T-cell (primary cell): ENCODE data around the gene E4F1. TPM values are rescaled to one million over a fixed set of nuclear protein-coding genes. Genes with fewer than 3 reads are reported as not detected.

Source experiments
- ATAC-seq, 4 experiments: fragments of 200-7000 bp in 3 of 4; fragments of 150-1000 bp in 1 of 4; cut with Tn5 transposase; replicated peaks in 1 of 4; 1 replicate in 3 of 4; 2 replicates in 1 of 4; pipeline ENCODE4 v1.10.0; 2021; ENCODE audit warnings: moderate library complexity in 3 of 4, mild to moderate bottlenecking in 2 of 4, moderate number of reproducible peaks in 1 of 4
- CTCF ChIA-PET, 2 donors: fragments of 300-600 bp; sonication (Branson Sonifier 250); formaldehyde crosslinking; loops; one replicate each; lab custom pipeline; 2022; ENCODE audit warnings: antibody characterized with exemption in 2 of 2; lab: Charles Lee
- POLR2A ChIA-PET, 2 donors: fragments of 300-600 bp; sonication (Branson Sonifier 250); formaldehyde crosslinking; loops; one replicate each; lab custom pipeline; 2022; ENCODE audit warnings: antibody characterized with exemption in 2 of 2; lab: Charles Lee
- DNase-seq, 35 experiments: peaks; one replicate each; pipeline versions ENCODE4 v3.0.0 to v3.0.0-alpha.2; 2013 to 2023
- H3K27ac ChIP-seq: one replicate; pipeline ENCODE4 v1.5.1; 2013; ENCODE audit warnings: low read length
- H3K27me3 ChIP-seq, 2 experiments: replicated peaks in 1 of 2; 1 replicate in 1 of 2; 2 replicates in 1 of 2; pipeline versions ENCODE4 v1.6.1 to v1.7.0; 2013; ENCODE audit warnings: low read length in 1 of 2, mixed read lengths in 1 of 2; ENCODE audit not compliant: control insufficient read depth in 2 of 2, insufficient read depth in 2 of 2; ENCODE audit errors: extremely low read depth in 1 of 2
- H3K36me3 ChIP-seq, 2 donors: 1 replicate in 1 of 2; 2 replicates in 1 of 2; pipeline versions ENCODE4 v1.6.1 to v1.7.0; 2013; ENCODE audit warnings: low read length in 1 of 2; ENCODE audit not compliant: control insufficient read depth in 2 of 2, insufficient read depth in 1 of 2; ENCODE audit errors: extremely low read depth in 1 of 2
- H3K4me1 ChIP-seq, 2 experiments: 1 replicate in 1 of 2; 2 replicates in 1 of 2; pipeline versions ENCODE4 v1.6.1 to v1.7.0; 2013; ENCODE audit warnings: low read length in 2 of 2, mixed read lengths in 1 of 2; ENCODE audit not compliant: insufficient read depth in 2 of 2, control insufficient read depth in 1 of 2; ENCODE audit errors: extremely low read depth in 1 of 2
- H3K4me3 ChIP-seq, 2 donors: 1 replicate in 1 of 2; 2 replicates in 1 of 2; pipeline versions ENCODE4 v1.5.1 to v1.7.0; 2013; ENCODE audit warnings: mild to moderate bottlenecking in 2 of 2, low read length in 1 of 2, moderate library complexity in 1 of 2; ENCODE audit not compliant: control insufficient read depth in 1 of 2; ENCODE audit errors: extremely low read depth in 1 of 2
- H3K9me3 ChIP-seq: 2 replicates; pipeline ENCODE4 v1.7.0; 2013
- H3K27ac Mint-ChIP-seq, 2 donors: one replicate each; pipeline ENCODE4 v1.8.0; 2020 to 2021; ENCODE audit warnings: mild to moderate bottlenecking in 2 of 2, mixed read lengths in 2 of 2
- H3K27me3 Mint-ChIP-seq, 2 donors: one replicate each; pipeline ENCODE4 v1.8.0; 2021 to 2022; ENCODE audit warnings: mixed read lengths in 2 of 2
- H3K36me3 Mint-ChIP-seq: one replicate; pipeline ENCODE4 v1.8.0; 2021; ENCODE audit warnings: mixed read lengths
- H3K4me1 Mint-ChIP-seq, 3 donors: one replicate each; pipeline ENCODE4 v1.8.0; 2020 to 2022; ENCODE audit warnings: mixed read lengths in 3 of 3, mild to moderate bottlenecking in 1 of 3
- H3K4me3 Mint-ChIP-seq, 3 donors: one replicate each; pipeline ENCODE4 v1.8.0; 2020 to 2022; ENCODE audit warnings: mild to moderate bottlenecking in 3 of 3, mixed read lengths in 3 of 3, moderate library complexity in 3 of 3
- H3K9me3 Mint-ChIP-seq, 3 donors: one replicate each; pipeline ENCODE4 v1.8.0; 2020 to 2022; ENCODE audit warnings: mixed read lengths in 3 of 3
- WGBS: methylation state at CpG from one replicate; pipeline ENCODE4 v1.1.5; 2013; ENCODE audit warnings: missing lambda C conversion rate; ENCODE audit not compliant: insufficient coverage; 5-methylcytosine and 5-hydroxymethylcytosine counted together
- total RNA-seq, 35 experiments: library from RNA in 6 of 35; stranded (reverse) in 6 of 35; fragments of 120-200 nt in 1 of 35; gene quantifications; one replicate each; pipeline versions ENCODE4 v1.2.1 to v1.2.4 and lab custom pipeline; 2013 to 2026

E4F1 gene
- total RNA-seq, 5 donors from 2014 or later (not counting 1 experiment from before 2014, with no cell fraction given): 32.8 to 52.0 (median 47.0) TPM

GRCh38 chr16:2280981-2281542 lies 57.7 kb downstream of the E4F1 start:
- Mint-ChIP-seq H3K27ac (no peak overlapping the region), H3K36me3 (peaks cover 8% of the 10 kb centered on the region), H3K9me3 (no peaks in the 10 kb centered on the region), H3K27me3 (no peaks in the 10 kb centered on the region), H3K4me1 (no peaks in the 10 kb centered on the region), H3K4me3 (no peak overlapping the region)
- DNase-seq (no peak), ATAC-seq (no peak)
- no peaks in the 10 kb centered on the region for H3K4me1 ChIP-seq
- ChIA-PET CTCF (interaction anchor here in 1 of 2 donors (0.6 kb wide), 1 partner anchor 49 kb away, joined by 7 read pairs; no protein-coding TSS in a partner anchor), POLR2A (interaction anchor here in 1 of 2 donors (0.6 kb wide), 1 partner anchor 24 kb away, joined by 3 read pairs; no protein-coding TSS in a partner anchor)
- no peaks in the 10 kb centered on the region for H3K27me3 ChIP-seq
- WGBS: 92% methylated on average over 23 of the region's 24 CpGs
- no peaks in the 10 kb centered on the region for H3K9me3 ChIP-seq
- no peaks in the 10 kb centered on the region for H3K36me3 ChIP-seq
- no peak overlapping the region for H3K4me3 ChIP-seq
- H3K27ac ChIP-seq: no peak overlapping the region

- H3K36me3 Mint-ChIP-seq: peaks cover 8% of the 10 kb centered on the region
- no peaks in the 10 kb centered on the region for H3K27me3 Mint-ChIP-seq
- H3K27ac ChIP-seq: no peak overlapping the region
- no peaks in the 10 kb centered on the region for H3K4me1 ChIP-seq
- H3K27ac Mint-ChIP-seq: no peak overlapping the region
- CTCF ChIA-PET: no interaction called here
- no peaks in the 10 kb centered on the region for H3K27me3 ChIP-seq
- no peaks in the 10 kb centered on the region for H3K36me3 ChIP-seq
- WGBS: no CpG with 5 or more reads among the region's 5 CpGs
- no peaks in the 10 kb centered on the region for H3K4me1 Mint-ChIP-seq
- H3K4me3 Mint-ChIP-seq: no peak overlapping the region
- DNase-seq (no peak), ATAC-seq (no peak)
- H3K9me3 Mint-ChIP-seq: no peaks in the 10 kb centered on the region
- POLR2A ChIA-PET: no interaction called here
- H3K9me3 ChIP-seq: no peaks in the 10 kb centered on the region
- no peak overlapping the region for H3K4me3 ChIP-seq
These were observed 58.9 kb downstream of the E4F1 start for GRCh38 chr16:2282262-2282661.

- no peak for ATAC-seq
- no peaks in the 10 kb centered on the region for H3K27me3 Mint-ChIP-seq
- H3K27ac Mint-ChIP-seq: no peak overlapping the region
- H3K9me3 Mint-ChIP-seq: no peaks in the 10 kb centered on the region
- H3K36me3 Mint-ChIP-seq: peaks cover 8% of the 10 kb centered on the region
- Histone ChIP-seq H3K4me3 (no peak overlapping the region), H3K27ac (no peak overlapping the region), H3K9me3 (no peaks in the 10 kb centered on the region), H3K36me3 (no peaks in the 10 kb centered on the region), H3K4me1 (no peaks in the 10 kb centered on the region), H3K27me3 (no peaks in the 10 kb centered on the region)
- ChIA-PET CTCF (no interaction called here), POLR2A (no interaction called here)
- no peaks in the 10 kb centered on the region for H3K4me1 Mint-ChIP-seq
- 85% methylated on average over 10 of the region's 26 CpGs for whole genome bisulfite sequencing
- DNase-seq: no peak
- H3K4me3 Mint-ChIP-seq: no peak overlapping the region
These were observed 59.6 kb downstream of the E4F1 start for GRCh38 chr16:2282866-2283555.

- H3K36me3 ChIP-seq: no peaks in the 10 kb centered on the region
- H3K4me3 ChIP-seq: no peak overlapping the region
- no peak for ATAC-seq
- peaks cover 8% of the 10 kb centered on the region for H3K36me3 Mint-ChIP-seq
- H3K4me3 Mint-ChIP-seq: no peak overlapping the region
- no peak overlapping the region for H3K27ac ChIP-seq
- no peak overlapping the region for H3K27ac Mint-ChIP-seq
- H3K9me3 ChIP-seq: no peaks in the 10 kb centered on the region
- no peaks in the 10 kb centered on the region for H3K9me3 Mint-ChIP-seq
- no peaks in the 10 kb centered on the region for H3K4me1 ChIP-seq
- H3K4me1 Mint-ChIP-seq: no peaks in the 10 kb centered on the region
- CTCF ChIA-PET: no interaction called here
- DNase-seq: no peak
- no peaks in the 10 kb centered on the region for H3K27me3 Mint-ChIP-seq
- POLR2A ChIA-PET: no interaction called here
- no peaks in the 10 kb centered on the region for H3K27me3 ChIP-seq
- 85% methylated on average over 28 of the region's 37 CpGs for WGBS
These were observed 60.8 kb downstream of the E4F1 start for GRCh38 chr16:2284001-2284770.

- 90% methylated on average over 26 of the region's 35 CpGs for WGBS
- no peaks in the 10 kb centered on the region for H3K4me1 ChIP-seq
- CTCF ChIA-PET: no interaction called here
- Mint-ChIP-seq H3K4me1 (no peaks in the 10 kb centered on the region), H3K27ac (no peak overlapping the region), H3K27me3 (no peaks in the 10 kb centered on the region), H3K36me3 (peaks cover 8% of the 10 kb centered on the region), H3K4me3 (no peak overlapping the region), H3K9me3 (no peaks in the 10 kb centered on the region)
- H3K9me3 ChIP-seq: no peaks in the 10 kb centered on the region
- DNase-seq: no peak
- POLR2A ChIA-PET: no interaction called here
- no peak overlapping the region for H3K27ac ChIP-seq
- no peak overlapping the region for H3K4me3 ChIP-seq
- no peak for ATAC-seq
- no peaks in the 10 kb centered on the region for H3K36me3 ChIP-seq
- H3K27me3 ChIP-seq: no peaks in the 10 kb centered on the region
These were observed 61.6 kb downstream of the E4F1 start for GRCh38 chr16:2284797-2285576.
